GM08714 (cell line): Measurements from ENCODE around the gene AGFG2.

ENCODE experiments used
- H3K4me3 ChIP-seq: fragments of 200-500 bp; sonication (Bioruptor generic); 2 replicates; pipeline ENCODE4 v1.5.1; 2014; ENCODE audit warnings: mild to moderate bottlenecking, low read length, inconsistent platforms
- ZNF274 ChIP-seq: IDR thresholded peaks from 2 replicates; pipeline ENCODE4 v1.6.1; 2012; ENCODE audit warnings: mild to moderate bottlenecking, low read depth, low read length

Gene AGFG2

DNA sequence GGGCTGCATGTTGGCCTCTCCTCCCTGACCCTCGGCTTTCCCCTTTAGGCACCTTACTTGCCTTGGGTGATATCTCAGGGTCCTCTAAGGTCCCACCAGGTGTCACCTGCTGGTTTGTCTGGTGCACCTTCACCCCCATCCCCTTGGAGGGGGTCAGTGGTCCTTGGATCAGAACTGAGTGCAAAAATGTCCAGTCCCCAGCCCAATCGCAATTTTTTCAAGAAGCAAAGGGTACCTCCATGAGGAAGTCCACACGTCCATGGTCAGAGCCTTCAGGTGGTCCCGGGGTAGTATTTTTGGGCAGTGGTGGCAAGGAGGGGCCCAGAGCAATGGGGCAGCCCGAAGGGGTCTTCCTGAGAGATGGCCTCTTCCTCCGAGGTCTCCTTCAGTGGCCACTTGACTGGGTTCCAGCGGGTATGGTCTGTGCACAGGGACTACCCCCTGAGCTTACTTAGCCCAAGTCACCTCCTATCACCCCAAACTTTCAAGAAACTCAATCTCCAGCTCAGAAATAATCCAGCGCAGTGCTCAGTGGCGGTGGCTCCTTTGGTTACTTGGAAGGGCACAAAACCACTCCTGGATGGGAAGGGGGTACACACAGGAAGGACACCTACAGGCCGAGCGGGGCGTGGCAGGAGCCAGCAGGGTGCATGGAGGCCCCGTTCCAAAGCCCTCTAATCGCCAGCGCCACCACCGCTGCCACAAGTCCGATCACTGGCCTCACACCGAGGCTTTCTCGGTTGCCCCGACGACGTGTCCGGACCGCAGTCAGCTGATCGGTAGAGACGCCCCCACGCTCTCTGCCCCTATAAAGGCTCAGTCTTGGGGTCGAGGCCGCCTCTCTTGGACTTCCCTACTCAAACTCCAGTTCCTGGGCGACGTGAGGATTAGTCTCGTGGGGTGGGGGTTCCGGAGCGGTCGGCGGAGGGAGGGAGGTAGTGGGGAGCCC is 30.2 kb downstream of the AGFG2 start:
- H3K4me3 ChIP-seq, result no peak overlapping the region
- TF ChIP-seq ZNF274, result no peak

- no peak for TF ChIP-seq ZNF274
- no peak overlapping the region for H3K4me3 ChIP-seq
Measured at GRCh38 chr7:100570954-100571828, 32.2 kb downstream of the AGFG2 start.

GRCh38 chr7:100571829-100572116 is 32.8 kb downstream of the AGFG2 start:
- no peak overlapping the region for H3K4me3 ChIP-seq
- no peak for TF ChIP-seq ZNF274

DNA sequence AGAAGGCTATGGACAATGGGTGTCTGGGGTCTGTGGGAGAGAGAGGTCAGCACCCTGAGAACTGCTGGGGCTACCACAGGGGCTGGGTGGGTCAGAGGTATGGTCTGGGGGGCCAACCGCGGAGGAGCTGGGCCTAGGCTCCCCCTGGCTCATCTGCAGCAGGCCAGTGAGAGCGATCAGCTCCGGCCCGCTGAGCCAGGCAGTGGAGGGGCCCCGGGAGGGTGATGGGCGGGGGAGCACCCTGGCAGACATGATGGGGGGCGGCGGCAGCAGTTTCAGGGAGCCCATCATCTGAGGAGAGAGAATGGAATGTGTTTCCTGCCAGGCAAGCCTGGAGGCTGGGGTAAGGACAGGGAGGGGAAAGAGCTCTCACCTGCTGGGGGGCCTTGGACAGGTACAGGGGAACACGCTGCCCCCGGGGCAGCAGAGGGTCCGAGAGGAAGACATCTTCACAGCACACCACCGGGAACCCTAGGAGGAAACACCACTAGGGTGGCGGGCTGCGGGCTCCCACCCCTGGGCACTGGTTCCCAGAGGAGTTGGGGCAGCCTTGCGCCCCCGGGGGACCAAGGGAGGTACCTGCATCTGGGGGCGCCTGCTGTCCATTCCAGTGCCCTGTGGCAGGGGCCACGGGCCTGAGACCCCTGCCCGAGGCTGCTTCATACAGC is 33.4 kb downstream of the AGFG2 start:
- no peak overlapping the region for H3K4me3 ChIP-seq
- no peak for TF ChIP-seq ZNF274

DNA sequence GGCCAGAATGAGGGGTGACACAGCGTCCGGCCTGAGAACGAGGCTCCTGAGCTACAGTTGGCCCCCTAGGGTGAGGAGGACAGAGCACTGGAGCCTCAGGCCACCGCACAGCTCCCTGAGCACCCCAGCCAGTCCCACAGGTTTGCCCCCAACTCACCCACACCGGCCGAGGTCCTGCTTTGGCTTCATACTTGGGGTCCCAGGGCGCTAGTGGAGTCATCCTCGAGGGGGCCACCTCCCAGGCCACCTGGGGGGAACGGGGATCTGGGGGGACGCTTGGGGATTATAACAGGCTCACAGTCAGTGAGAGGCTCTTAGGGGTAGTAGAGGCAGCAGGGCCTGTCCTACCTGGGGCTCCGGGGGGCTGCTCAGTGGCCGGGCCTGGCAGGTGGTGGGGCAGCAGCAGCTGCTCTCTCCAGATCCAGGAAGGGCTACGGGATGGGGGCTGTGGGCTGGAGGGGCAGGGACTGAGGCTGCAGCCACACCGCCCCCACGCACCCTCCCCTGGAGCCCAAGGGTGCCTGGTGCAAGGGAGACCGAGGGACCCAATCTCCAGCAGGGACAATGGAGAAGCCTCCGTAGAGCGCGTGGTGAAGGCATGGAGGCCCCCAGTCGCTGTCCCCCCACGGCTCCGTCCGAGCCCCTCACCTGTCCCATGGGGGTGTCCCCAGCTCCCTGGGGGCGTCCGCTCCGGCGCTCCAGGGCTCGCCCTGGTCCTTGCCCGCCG is 34.1 kb downstream of the AGFG2 start:
- no peak overlapping the region for H3K4me3 ChIP-seq
- no peak for TF ChIP-seq ZNF274

DNA sequence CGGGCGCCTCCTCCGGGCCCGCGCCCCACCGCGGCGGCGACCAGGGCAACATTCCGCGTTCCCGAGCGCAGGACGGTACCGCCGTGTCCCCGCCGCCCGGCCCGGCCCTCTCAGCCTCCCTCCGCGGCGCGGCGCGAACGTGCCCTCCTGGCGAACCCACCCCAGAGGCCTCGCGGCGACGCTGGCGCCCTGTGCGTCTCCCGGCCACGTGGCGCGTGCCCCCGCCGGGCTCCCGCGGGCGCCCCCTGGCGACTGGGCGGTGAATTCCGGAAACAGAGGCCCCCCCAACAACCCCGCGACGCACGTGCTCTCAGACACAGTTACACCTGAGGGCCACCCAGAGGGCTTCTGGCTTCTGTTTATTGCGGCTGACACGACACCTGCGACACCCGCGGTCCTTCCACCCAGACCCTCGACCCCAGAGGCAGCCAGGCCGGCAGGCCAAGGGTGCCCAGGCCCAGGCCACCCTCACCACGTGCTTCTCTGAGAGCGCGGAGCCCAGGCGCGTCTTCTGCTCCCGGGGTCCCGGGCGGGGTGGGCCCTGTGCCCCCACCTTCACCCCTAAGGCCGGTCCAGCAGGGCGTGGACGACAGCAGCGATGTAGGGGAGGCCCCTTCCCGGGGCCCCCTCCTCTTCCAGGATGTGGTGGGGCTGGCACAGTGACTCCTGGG is 34.8 kb downstream of the AGFG2 start, which contains the start of gene SAP25:
TSS of gene SAP25 (minus strand) at position 210 of the 671 bp plus-strand sequence. CDS start at position 52, 158 bp downstream.
- TF ChIP-seq ZNF274, result no peak
- no peak within 1 kb of the TSS for H3K4me3 ChIP-seq

DNA sequence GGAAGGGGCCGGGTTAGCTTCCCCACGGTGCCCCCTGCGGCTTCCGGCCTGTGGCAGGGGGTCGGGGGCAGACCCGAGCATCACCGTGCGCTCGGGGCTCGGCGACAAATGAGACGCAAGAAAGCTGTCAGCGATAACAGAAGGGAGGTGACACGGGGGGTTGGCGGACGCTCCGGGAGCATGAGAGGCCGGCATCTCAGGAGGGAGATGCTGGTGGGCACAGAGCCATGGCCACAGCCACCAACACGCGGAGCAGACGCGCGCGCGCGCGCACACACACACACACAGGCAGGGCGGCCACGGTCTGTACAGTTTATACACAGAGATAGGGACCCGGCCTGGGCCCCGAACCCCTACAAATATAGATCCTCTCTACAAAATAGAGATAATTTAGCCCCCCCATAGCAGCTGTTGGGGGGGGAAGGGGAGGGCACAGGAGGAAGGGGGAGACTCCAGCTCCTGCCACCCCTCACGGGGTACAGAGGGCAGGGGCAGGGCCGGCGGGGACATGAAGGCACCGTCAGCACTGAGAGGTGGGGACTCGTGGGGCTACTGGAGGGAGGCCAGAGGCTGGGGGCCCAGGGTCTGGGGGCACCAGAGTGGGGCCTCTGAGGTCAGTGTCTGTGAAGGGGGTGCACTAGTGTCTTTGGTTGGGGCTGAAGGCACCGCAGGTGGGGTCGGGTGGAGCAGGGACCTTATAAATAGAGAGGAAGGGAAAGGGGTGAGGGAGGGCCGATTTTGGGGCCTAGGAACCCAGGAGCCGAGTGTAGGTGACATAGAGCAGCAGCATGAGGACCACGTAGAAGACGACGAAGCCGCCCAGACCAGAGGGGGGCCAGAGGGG is 35.6 kb downstream of the AGFG2 start:
- no peak overlapping the region for H3K4me3 ChIP-seq
- TF ChIP-seq ZNF274, result no peak

GRCh38 chr7:100575206-100575631 is 36.2 kb downstream of the AGFG2 start:
- H3K4me3 ChIP-seq, result no peak overlapping the region
- TF ChIP-seq ZNF274, result no peak

DNA sequence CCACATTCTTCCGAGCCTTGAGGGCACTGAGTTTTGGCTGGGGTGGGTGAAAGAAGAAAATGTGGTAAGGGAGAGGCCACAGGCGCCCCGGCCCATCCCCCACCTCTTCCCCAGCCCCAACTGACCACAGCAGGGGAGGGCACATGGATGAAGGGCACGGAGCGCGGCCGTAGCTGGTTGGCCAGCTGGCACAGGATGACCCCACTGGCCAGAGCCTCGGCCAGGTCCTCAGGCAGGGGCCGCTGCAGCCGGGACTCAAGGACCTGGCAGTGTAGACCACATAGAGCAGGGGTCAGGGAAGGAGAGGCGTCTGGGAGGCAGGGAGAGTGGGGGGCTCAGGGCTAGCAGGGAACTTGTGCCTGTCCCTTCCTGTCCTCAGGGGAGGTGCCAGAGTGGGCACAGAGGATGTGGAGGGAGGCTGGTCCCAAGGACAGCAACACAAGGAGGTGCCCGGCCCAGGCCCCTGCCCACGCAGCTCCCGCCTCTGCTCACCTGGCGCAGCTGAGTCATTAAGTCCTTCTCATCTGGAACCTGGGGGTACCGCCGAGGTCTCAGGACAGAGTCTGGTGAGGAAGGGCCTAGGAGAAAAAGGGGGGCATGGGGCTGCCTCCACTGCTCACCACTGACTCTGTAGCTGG is 36.9 kb downstream of the AGFG2 start:
- no peak for TF ChIP-seq ZNF274
- H3K4me3 ChIP-seq, result no peak overlapping the region

- no peak overlapping the region for H3K4me3 ChIP-seq
- no peak for TF ChIP-seq ZNF274
Measured at GRCh38 chr7:100576384-100576993, 37.5 kb downstream of the AGFG2 start.

DNA sequence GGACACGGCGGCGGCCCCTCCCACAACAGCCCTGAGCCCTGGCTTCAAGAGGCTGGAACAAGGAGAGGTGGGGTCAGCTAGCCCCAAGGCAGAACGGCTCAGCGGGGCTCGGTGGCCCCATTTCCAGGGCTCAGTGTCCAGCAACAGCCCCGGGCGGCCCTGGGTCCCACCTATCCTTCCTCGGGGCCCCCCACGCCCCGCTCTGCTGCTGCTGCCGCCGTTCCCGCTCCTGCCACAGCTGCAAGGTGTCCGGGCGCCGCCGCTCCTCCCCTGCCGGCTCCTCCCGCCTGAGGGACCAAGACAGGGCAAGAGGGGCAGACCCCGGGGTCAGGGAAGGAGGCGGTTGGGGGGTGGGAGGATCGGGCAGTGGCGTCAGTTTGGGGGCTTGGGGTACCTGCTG is 38.1 kb downstream of the AGFG2 start:
- H3K4me3 ChIP-seq, result no peak overlapping the region
- TF ChIP-seq ZNF274, result no peak
